HepG2 (cell line): ENCODE results near the gene RILPL1. TPM values are rescaled to one million over a fixed set of nuclear protein-coding genes. Genes with fewer than 3 reads are reported as not detected.

Experiments used
- ARID4A ChIP-seq: sonication (generic); formaldehyde crosslinking; IDR thresholded peaks from 2 replicates; pipeline ENCODE4 v1.5.0; 2020; ENCODE audit warnings: mild to moderate bottlenecking, missing genetic modification reagents, borderline replicate concordance
- CBX1 ChIP-seq: IDR thresholded peaks from one replicate; pipeline ENCODE4 v1.6.1; 2016; ENCODE audit warnings: antibody characterized with exemption, low read depth
- EP300 ChIP-seq, 3 experiments: sonication (generic) in 1 of 3; formaldehyde crosslinking in 1 of 3; IDR thresholded peaks; 2 replicates each; pipeline versions ENCODE4 v1.5.1 to v1.6.1; 2011 to 2020; ENCODE audit warnings: low read depth in 2 of 3, low read length in 2 of 3, borderline replicate concordance in 1 of 3, improper control_type of control experiment in 1 of 3, mild to moderate bottlenecking in 1 of 3, missing genetic modification reagents in 1 of 3, moderate library complexity in 1 of 3
- HOMEZ ChIP-seq: IDR thresholded peaks from 2 replicates; pipeline ENCODE4 v1.6.1; 2016; ENCODE audit warnings: low read depth
- IKZF4 ChIP-seq: sonication (generic); formaldehyde crosslinking; IDR thresholded peaks from 2 replicates; pipeline ENCODE4 v1.5.1; 2020; ENCODE audit warnings: borderline replicate concordance, mild to moderate bottlenecking, low read depth, missing genetic modification reagents; ENCODE audit errors: not compliant biosample characterization
- IRF9 ChIP-seq: sonication (generic); formaldehyde crosslinking; IDR thresholded peaks from 2 replicates; pipeline ENCODE4 v1.8.0; 2022; ENCODE audit warnings: missing genetic modification reagents, mild to moderate bottlenecking, borderline replicate concordance
- LCORL ChIP-seq, 2 experiments: fragments of 450-650 bp in 1 of 2; sonication (generic) in 1 of 2; formaldehyde crosslinking in 1 of 2; IDR thresholded peaks; 2 replicates each; pipeline versions ENCODE4 v1.5.0 to v1.6.1; 2017 to 2020; ENCODE audit warnings: antibody characterized with exemption in 1 of 2, missing genetic modification reagents in 1 of 2
- PRDM4 ChIP-seq: sonication (generic); formaldehyde crosslinking; IDR thresholded peaks from 2 replicates; pipeline ENCODE4 v1.9.0; 2021; ENCODE audit warnings: missing genetic modification reagents, borderline replicate concordance
- REL ChIP-seq: sonication (generic); formaldehyde crosslinking; conservative IDR thresholded peaks from 2 replicates; pipeline ENCODE4 v1.8.0; 2022; ENCODE audit warnings: mild to moderate bottlenecking, missing genetic modification reagents, moderate library complexity
- RXRB ChIP-seq: IDR thresholded peaks from 2 replicates; pipeline ENCODE4 v1.6.1; 2016; ENCODE audit warnings: borderline replicate concordance, missing genetic modification reagents, missing compliant biosample characterization
- STAG1 ChIP-seq: sonication (generic); formaldehyde crosslinking; IDR thresholded peaks from 2 replicates; pipeline ENCODE4 v1.4.0; 2020; ENCODE audit warnings: missing genetic modification reagents
- ZC3H4 ChIP-seq: sonication (generic); formaldehyde crosslinking; IDR thresholded peaks from 2 replicates; pipeline ENCODE4 v1.4.0; 2020; ENCODE audit warnings: missing genetic modification reagents, borderline replicate concordance
- ZFP37 ChIP-seq: sonication (generic); formaldehyde crosslinking; IDR thresholded peaks from 2 replicates; pipeline ENCODE4 v1.4.0; 2020; ENCODE audit warnings: missing genetic modification reagents, borderline replicate concordance
- ZIK1 ChIP-seq: sonication (generic); formaldehyde crosslinking; IDR thresholded peaks from 2 replicates; pipeline ENCODE4 v1.5.0; 2020; ENCODE audit warnings: mild to moderate bottlenecking, low read depth, missing genetic modification reagents, borderline replicate concordance
- ZNF335 ChIP-seq: sonication (generic); formaldehyde crosslinking; IDR thresholded peaks from 2 replicates; pipeline ENCODE4 v1.4.0; 2020; ENCODE audit warnings: missing genetic modification reagents
- ZNF34 ChIP-seq: sonication (generic); formaldehyde crosslinking; IDR thresholded peaks from 2 replicates; pipeline ENCODE4 v1.4.0; 2020; ENCODE audit warnings: mild to moderate bottlenecking, missing genetic modification reagents, borderline replicate concordance
- ZNF362 ChIP-seq: sonication (generic); formaldehyde crosslinking; IDR thresholded peaks from 2 replicates; pipeline ENCODE4 v1.4.0; 2020; ENCODE audit warnings: missing genetic modification reagents, mild to moderate bottlenecking, borderline replicate concordance
- polyA plus RNA-seq, 8 experiments: library from polyadenylated mRNA; depleted of rRNA in 3 of 8; stranded (reverse) in 7 of 8; unstranded in 1 of 8; fragments of >200 nt; fragmentation: Illumina TruSeq in 4 of 8; extraction: Trizol in 4 of 8; gene quantifications; 2 replicates each; pipeline versions ENCODE4 v1.2.1 to v1.2.3, GENCODE V29; 2011 to 2016; ENCODE audit warnings: low read depth in 4 of 8, missing spikeins in 1 of 8, mixed read lengths in 1 of 8; ENCODE audit not compliant: insufficient read depth in 1 of 8
- total RNA-seq, 5 experiments: library from RNA; depleted of rRNA; stranded (reverse); fragments of >200 nt; fragmentation: Illumina TruSeq; extraction: Trizol; gene quantifications; 2 replicates each; pipeline ENCODE4 v1.2.3, GENCODE V29; 2016; ENCODE audit warnings: low read depth in 1 of 5

The RILPL1 gene
- total and polyA plus RNA-seq, 2 of the 13 experiments (the other 11 are each of a cell fraction or from before 2014, with no cell fraction given), result 5.8 to 28.4 TPM

GRCh38 chr12:123472438-123472849, 61.1 kb downstream of the RILPL1 start (continued):
- TF ChIP-seq ARID4A (CRISPR knock-in tag) (peak; percentile 79; the same call in 1 of the 2 replicates), CBX1 (no peak), IRF9 (CRISPR knock-in tag) (peak; percentile 92; the same call in 1 of the 2 replicates), STAG1 (CRISPR knock-in tag) (peak; percentile 38; the same call in 1 of the 2 replicates), REL (peak; percentile 71; the same call in 1 of the 2 replicates), ZNF362 (CRISPR knock-in tag) (peak; percentile 80; the same call in 1 of the 2 replicates), RXRB (peak; percentile 92), HOMEZ (CRISPR knock-in tag) (peak; percentile 73), ZFP37 (CRISPR knock-in tag) (peak; percentile 72; the same call in 1 of the 2 replicates), ZIK1 (CRISPR knock-in tag) (no peak), IKZF4 (no peak), LCORL (IDR thresholded peaks at IDR 0.05) (no peak), LCORL (CRISPR knock-in tag; IDR thresholded peaks at IDR 0.05) (peak; percentile 87), EP300 (IDR thresholded peaks at IDR 0.05; ENCODE audit: low read depth in 2 of 2, low read length in 2 of 2) (peak in 1 of 2 experiments; percentile 72; a peak in 2 of 4 replicates), EP300 (CRISPR knock-in tag; IDR thresholded peaks at IDR 0.05; ENCODE audit: borderline replicate concordance) (peak; percentile 33; the same call in 1 of the 2 replicates), ZC3H4 (no peak; the same call in 1 of the 2 replicates), ZNF34 (CRISPR knock-in tag) (no peak), PRDM4 (CRISPR knock-in tag) (no peak), ZNF335 (CRISPR knock-in tag) (peak; percentile 72; the same call in 1 of the 2 replicates)
